GM19395 (cell line): ENCODE measurements around the gene EYA2.
"Not testable (repeated sequence)": the region's sequence is repeated elsewhere in the genome, so short reads cannot be mapped to it uniquely, and the experiment has no call there.

ENCODE experiments used
- ATAC-seq: cut with Tn5 transposase; IDR thresholded peaks from one replicate; pipeline ENCODE4 v1.9.1; 2021; ENCODE audit warnings: mild to moderate bottlenecking, moderate library complexity; ENCODE audit not compliant: unreplicated experiment

Gene EYA2

GRCh38 chr20:46894971-46895905 lies 595 bp downstream of the EYA2 start:
- no peak for ATAC-seq

- ATAC-seq = no peak
These were observed 1.2 kb downstream of the EYA2 start for GRCh38 chr20:46895906-46896242.

DNA sequence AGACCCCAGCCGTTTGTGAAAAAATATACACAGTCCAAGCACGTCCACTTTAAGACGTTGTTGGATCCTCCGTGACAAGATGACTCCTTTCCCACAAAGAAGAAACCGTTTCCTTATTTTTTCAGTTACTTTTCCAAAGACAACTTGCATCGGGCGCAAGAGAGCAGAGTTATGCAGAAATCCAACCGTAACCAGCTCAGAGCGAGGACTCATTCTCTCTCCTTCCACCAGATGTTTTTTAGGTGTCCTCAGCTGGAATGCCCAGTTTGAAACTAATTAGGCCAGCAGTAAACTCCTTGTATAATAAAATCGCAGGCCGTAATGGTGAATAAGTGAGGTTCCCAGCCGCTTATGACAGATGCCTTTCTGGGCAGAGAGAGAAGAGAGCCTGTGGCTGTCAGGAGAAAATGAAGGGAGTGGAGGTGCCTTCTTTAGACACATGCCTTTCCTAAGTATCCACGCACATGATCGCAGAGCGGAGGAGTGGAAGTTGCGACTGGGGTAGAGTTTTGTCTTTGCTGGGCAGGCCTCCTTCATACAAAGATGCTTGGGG lies 2.8 kb downstream of the EYA2 start:
- ATAC-seq = no peak

- ATAC-seq = no peak
These were observed 3.8 kb downstream of the EYA2 start for GRCh38 chr20:46898423-46898822.

DNA sequence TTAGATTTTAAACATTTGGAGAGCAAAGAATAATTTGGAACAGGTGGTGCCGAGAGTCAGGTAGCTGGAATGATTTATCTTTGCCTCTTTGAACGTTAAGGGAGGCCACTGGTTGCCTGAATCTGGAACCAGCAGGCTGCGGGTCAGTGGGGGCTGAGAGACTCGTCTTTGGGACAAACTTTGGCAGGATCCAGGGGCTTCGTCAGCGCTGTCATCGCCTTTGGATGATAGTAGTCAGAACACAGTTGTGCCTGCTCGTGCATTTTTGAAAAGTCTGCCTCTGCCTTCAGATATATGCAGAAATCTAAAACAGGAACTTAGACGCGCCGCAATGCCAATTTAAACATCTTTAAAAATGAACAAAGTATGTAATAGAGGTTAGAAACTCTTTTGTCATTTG lies 5.0 kb downstream of the EYA2 start:
- no peak for ATAC-seq

DNA sequence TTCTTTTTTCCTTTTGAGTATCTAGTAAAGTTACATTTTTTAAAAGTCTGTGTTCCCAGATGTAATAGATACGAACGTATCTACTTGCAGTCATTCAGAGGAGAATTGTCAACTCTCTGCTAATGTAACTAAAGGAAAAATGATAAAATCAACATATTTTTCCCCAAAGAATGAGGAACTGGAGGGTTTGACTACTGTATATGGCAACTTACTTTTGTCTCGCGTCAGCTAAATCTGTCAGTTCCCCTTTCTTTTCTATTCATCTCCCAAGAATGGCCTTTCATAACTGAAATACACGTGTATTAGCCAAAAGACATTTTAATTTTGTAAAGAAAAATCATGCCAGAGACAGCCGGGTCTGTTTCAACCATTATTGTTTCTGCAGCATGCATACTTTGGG lies 5.4 kb downstream of the EYA2 start:
- no peak for ATAC-seq

DNA sequence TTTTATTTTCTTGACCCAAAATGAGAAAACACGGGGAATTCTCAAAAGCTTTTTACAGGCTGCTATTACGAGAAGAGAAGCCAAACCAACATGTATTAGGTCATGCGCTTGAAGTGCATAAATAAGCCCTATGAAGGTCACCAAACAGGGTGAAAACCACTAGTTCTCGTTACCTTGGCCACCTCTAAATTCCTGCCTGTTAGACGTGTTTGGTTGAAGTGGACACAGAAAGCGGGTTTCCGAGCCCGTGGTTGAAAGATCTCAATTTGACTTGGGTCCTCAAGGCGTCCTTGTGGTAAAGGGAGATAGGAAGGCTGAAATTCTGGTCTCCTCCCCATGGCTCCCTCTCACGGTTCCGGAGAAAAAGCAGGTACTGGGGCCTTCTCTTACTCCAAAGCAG lies 6.2 kb downstream of the EYA2 start:
- no peak for ATAC-seq

DNA sequence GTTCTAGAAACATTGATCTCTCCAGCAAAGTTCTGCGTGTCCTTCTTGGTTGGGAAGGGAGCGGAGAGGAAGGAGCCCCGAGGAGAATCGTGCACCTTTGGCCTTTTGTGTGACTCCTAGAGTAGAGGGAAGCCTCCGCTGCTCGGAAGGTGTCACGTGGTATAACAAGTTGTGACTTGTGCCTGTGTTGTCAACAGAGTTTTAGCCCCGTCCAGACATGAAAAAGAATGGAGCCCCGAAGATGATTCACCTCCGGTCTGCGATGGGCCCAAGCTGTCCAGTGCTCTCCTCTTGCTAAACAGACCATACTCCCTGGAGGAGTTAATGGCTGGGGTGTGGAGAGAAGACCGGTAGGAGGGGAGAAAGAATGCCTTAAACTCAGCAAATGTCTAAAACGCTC lies 7.0 kb downstream of the EYA2 start:
- no peak for ATAC-seq

DNA sequence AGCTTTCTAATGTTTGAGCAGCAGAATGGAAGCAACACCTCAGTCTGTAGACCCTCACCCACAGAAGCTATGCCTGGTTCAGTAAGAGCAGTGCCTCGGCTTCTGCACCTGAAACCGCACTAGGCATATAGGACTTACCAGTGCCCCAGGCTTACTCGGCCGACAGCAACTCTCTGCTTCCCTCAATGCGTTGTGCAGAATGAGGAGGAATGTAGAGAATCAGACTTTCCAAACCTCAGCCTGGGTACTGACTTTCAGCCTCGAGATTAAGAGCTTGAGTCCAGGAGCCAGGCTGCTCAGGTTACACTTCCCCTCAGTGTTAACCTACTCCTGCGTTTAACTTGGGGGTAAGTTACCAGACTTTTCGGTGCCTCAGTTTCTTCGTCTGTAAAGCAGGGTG lies 8.6 kb downstream of the EYA2 start:
- ATAC-seq = no peak

DNA sequence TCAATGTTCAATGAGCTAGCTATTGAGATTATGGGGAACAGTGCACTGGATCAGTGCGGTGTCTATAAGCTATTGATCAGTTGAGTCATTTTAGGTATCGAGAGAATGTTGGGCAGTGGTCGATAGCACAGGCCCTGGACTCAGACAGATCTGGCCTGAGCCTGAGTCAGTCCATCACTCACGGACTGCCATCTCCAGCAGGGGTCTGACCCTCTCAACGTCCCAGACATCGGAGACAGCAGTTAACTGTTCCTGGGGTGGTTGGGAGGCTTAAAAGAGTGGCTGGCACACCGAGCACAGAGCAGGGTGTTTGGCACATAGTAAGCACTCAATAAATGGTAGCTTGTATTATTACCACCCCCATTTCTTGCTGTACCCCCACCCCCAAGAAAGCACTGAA lies 9.3 kb downstream of the EYA2 start:
- ATAC-seq = no peak

DNA sequence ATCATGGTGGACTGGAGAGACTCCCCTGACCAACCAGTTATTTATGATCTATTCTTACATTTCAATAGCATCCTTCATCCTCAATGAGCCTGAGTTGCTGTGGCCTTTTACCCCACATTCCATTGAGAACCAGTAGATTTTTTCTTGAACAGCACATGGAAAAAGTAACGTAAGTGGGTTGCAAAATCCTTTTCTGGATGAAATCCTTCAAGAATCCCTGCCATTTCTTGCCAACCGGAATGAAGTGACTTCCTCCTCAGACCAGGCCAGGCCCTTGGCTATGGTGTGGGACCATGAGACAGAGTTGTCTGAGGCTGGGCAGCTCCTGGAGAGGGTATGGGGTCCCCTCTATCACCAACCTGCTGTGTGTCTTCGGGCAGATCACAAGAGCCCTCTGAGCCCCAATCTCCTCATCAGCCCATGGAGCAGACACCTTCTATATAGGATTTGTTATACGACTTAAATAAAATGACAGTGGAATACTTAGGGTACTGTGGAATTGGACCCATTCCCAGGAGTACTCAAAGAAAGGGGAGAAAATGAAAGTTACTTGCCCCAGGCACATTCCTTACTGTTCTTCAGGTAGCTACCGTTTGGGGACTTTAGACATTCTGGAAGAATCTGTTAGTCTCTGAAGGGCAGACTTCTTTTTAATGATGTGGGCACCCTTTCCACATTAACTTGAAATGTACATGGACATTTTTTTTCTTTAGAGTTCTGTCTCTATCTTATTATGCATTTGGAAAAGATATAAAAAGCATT lies 10.9 kb downstream of the EYA2 start:
- ATAC-seq = no peak

GRCh38 chr20:46913329-46914044 lies 18.8 kb downstream of the EYA2 start:
- ATAC-seq = no peak

DNA sequence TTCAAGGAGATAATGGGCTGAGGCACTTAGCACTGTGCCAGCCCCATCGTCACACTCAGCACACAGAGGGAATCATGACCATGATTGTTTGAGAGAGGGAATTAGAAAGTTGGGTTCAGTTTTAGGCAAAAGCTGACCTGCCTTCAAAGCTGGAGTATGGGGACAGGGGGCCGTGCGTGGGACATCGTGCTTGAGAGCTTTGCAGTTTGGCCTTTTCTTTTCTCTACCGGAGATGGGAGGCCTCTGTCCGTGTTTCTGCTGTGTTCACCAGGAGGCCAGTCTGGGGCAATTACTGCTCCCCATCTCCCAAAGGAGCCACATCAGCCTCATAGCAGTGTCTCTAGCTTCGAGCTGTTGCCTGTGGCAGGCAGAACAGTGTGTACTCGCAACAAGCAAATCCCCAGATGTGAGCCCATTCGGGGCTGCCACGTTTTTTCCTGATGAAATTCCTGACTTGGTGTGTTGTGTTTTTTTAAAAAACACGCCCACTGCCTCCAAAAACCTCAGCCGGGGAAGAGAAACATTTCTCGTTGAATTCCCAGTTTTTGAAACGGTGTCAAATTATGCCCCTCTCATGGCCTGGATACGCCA lies 20.2 kb downstream of the EYA2 start:
- no peak for ATAC-seq

GRCh38 chr20:46915575-46916257 lies 21.1 kb downstream of the EYA2 start:
- ATAC-seq = no peak

DNA sequence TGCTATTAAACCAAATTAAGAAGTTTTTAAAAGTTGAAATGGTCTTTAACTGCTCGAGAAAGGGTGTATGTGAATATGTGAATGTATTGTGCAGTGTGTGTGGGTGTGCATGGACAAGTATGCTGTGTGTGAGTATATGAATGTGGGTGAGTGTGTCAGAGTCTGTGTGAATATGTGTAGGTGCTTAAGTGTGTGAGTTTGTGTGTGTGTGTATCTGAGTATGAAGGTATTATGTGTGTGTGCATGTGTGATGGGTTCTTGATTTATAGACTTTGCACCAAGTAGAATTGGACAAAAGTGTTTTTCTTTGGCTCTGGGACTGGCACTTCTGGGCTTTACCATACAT lies 21.6 kb downstream of the EYA2 start:
- ATAC-seq = no peak

DNA sequence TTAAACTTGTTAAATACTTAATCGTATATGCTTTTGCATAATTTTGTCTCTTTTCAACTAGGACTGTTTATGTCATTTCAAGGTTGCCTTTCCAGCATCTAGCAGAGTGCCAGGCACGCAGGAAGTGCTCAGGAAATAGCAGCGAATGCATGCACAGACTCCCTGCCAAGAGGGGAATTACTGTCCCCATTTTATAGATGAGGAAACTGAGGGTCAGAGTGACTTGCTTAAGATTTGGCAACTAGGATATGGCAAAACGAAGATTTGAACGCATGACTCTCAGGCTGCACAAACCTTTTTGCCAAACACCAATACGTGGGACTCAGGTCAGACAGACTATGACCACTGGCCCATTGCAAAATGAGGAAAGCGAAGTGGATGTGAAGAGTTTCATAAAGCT lies 22.5 kb downstream of the EYA2 start:
- no peak for ATAC-seq

- no peak for ATAC-seq
These were observed 25.5 kb downstream of the EYA2 start for GRCh38 chr20:46920114-46920513.

GRCh38 chr20:46922841-46923240 lies 28.2 kb downstream of the EYA2 start:
- ATAC-seq = not testable (repeated sequence)

GRCh38 chr20:46923550-46923949 lies 28.9 kb downstream of the EYA2 start:
- ATAC-seq = no peak

DNA sequence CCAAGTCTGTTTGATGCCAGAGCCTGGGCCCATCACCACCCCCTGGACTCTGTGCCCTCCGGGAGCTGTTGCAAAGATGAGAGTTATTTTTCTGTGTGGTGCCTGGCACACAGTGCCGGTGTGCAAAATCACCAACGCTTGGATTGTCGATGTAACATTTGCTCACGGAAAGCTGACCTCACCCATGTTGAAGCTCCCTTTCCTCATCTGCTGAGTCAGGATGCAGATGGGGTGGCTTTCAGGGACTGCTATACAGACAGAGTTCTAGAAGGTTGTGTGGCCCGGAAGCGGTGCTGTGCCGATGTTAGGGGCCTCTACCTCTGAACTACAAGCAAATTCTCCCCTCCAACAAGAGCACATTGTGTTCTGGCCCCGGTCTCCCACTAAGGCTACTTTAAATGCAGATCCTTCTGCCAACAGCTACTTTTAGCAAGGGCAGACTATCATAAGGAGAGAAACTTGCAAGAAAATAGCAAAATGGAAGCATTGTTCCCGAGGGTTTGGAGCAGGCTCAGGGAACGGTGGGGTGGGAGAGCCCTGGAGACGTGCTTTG lies 34.0 kb downstream of the EYA2 start:
- no peak for ATAC-seq
